ENCODE measurements around the gene ANK3. TPM values are rescaled to one million over a fixed set of nuclear protein-coding genes. Genes with fewer than 3 reads are reported as not detected.

Gene ANK3
- total RNA-seq, 1 donor from 2014 or later, result 192 TPM

DNA sequence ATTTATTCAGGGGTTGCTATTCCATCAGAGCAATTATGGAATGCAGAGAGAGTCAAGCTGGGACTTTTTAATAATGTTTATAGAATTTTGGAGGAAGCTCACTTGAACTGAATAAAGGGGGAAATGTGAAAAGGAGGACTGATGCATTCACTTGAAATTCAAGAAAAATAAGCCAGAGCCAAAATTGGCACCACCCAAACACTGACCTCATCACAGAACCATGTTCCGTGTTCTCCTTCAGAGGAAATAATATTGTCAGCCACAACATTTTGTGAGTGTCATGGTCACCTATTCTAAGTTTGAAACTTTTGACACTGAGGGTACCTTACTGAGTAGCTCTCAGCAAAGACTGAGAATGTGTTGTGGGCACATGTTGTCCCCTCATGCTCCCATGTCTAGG is 207.0 kb downstream of the ANK3 start:
- intact Hi-C loops (cut with DNase I), result loop anchor here (10.0 kb wide), 1 partner anchor 68 kb away; no protein-coding TSS in a partner anchor
- ATAC-seq (ENCODE audit: poor library complexity), result no peak
- no peak for DNase-seq

DNA sequence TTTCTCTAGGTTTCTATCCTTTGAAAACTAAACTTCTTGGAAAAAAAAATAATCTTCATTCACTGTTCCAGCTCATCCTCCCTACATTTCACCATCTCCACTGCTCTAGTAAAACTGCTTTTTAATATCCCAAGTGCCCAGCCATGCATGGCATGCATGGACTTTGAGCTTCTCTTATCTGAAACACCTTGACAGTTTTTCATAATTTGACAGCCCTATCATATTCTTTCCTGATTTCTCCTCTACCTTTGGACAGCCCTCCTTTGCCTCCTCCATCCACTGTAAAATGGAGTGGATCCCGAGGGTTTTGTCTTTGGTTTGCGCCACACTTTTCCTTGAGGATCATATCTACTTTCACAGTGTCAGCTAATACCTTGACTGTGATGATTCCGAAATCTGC is 212.8 kb downstream of the ANK3 start:
- ATAC-seq (ENCODE audit: poor library complexity) (no peak), DNase-seq (no peak)
- intact Hi-C loops (cut with DNase I), result no loop called here

DNA sequence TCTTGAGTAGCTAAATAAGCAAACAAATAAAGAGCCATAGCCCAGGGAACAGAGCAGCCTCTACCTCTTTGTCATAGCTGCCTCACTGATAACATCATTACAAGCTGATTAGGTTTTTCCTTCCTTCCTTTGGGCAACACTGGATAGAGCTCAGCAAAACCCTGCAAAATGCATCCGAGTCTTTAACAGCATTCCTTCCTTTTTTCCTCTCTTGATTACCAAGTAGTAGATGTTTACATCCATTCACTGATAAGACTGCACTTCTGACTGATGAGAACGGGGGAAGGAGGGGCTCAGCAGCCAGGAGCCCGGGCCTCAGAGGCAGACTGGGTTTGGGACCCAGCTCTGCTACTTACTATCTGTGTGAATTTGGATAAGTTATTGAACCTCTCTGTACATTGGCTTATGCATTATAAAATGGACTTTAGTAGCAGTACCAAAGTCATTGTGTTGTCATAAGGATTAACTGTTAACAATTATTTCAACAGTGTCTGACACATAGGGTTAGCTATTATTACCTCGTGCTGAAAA is 214.2 kb downstream of the ANK3 start:
- DNase-seq, result no peak
- ATAC-seq (ENCODE audit: poor library complexity), result no peak
- intact Hi-C loops (cut with DNase I), result no loop called here

DNA sequence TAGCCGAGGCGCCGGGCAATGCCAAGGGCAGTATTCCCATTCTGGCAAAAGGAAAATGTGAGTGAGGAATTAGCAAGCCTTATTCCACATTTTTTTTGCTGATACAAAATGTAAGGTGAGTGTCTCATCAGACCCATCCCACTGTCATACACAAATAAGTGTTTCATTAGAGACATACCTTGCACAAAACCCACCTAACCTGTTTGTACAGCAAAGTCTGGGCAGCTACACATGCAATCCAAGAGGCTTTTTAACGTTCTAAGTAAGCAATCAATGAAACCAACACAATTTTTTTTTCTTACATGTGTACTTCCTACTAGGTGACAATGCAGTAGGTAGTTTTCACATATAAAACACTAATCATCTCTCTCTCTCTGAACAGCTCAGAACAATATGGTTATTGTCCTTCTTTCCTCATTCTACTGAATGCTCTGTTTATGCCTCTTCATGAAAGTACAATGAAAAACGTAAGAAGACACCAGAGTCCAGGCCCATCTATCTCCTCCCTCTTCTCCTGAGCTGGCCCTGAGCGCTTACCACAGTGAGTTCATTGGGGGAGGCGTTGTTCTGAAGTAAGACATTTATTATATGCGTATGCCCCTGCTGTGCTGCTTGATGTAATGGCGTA is 217.2 kb downstream of the ANK3 start:
- intact Hi-C loops (cut with DNase I), result no loop called here
- DNase-seq (no peak), ATAC-seq (ENCODE audit: poor library complexity) (no peak)

DNA sequence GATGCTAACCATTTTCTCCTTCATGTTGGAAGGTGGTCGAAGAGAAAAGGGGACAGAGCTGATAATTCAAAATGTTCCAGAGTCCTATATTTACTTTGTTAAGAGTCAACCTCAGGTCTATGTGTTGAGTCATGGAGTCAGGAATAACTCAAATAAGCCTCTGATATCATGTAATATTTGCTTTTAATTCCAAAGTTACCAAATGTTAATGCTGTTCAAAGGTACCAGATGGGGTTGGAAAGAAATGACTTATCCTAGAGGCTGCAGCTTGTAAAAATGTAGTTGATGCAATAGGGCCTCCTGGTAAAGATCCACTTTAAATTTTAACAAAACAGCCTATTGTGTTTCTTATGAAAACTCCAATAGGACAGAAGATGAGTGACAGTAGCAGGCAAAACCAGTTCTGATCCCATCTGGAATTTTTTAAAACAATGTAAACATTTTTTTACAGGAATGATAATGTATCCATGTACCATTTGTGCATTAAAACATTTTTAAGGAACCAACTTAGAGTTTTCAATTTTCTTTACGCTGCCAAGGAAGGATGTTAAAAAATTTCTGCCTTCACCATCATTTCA is 218.2 kb downstream of the ANK3 start:
- intact Hi-C loops (cut with DNase I), result no loop called here
- ATAC-seq (ENCODE audit: poor library complexity) (no peak), DNase-seq (no peak)

DNA sequence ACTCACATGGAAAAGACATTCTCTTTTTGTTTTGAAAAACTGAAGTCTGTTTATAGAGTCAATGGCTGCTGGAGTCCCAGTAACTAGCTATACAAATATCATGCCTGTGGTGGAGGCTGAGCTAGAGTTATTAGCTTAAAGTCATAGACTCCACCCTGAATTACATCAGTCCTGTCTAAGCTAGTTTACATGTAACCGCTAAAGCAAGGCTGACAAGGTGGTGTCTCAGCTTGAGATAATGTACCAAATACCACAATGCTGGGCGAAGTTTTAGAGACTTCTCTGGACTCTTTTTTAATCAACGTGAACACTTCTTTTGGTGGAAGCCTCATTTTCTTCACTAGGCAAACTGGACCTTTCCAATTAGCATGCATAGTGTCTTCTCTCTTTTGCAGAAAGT is 219.4 kb downstream of the ANK3 start:
- DNase-seq (no peak), ATAC-seq (ENCODE audit: poor library complexity) (no peak)
- intact Hi-C loops (cut with DNase I), result no loop called here

DNA sequence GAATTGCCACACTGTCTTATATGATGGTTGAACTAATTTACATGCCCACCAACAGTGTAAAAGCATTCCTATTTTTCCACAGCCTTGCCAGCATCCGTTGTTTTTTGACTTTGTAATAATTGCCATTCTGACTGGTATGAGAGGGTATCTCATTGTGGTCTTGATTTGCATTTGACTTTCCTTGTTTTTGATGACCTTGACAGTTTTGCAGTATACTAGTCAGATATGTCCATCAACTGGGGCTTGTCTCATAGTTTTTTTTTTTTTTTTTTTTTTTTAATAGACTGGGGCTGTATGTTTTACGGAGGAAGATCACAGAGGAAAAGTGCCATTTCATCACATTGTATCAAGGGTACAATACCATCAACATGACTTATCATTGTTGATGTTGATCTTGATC is 220.6 kb downstream of the ANK3 start:
- intact Hi-C loops (cut with DNase I), result no loop called here
- DNase-seq (no peak), ATAC-seq (ENCODE audit: poor library complexity) (no peak)

DNA sequence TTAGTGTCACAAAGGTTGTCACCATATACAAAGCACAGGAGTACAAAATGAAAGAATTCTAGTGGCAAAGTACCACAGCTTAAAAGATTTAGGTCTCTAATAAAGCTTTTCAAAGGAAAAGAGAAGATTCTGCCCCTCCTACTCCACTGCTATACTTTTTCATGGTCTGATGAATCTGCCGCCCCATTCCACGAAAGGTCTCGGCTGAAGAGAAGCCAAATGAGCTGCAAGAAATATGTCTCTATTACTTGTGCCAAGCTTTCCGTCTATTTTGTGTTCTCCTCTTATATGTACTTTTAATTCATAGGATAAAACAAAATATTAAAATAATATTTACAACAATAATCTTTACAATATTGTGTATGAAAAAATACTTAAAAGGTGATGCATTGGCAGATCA is 222.6 kb downstream of the ANK3 start:
- DNase-seq (no peak), ATAC-seq (ENCODE audit: poor library complexity) (no peak)
- intact Hi-C loops (cut with DNase I), result no loop called here

DNA sequence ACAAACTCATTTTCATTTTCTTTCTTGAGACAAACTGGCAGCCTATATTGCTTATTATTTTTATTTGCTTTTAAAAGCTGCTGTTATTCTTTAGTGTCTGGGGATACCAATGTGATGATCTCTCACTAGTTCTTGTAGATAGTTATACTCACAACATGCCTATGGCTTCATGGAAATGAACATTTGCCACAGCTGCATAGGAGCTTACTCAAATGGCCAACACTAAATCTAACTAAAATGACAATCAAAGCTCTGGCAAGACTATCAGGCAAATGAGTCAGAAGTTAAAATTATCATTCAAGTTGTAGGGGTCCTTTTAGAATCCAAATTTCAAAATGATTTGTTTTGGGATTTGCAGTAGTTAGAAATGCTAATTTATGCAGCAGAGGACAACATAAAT is 225.9 kb downstream of the ANK3 start:
- ATAC-seq (ENCODE audit: poor library complexity) (no peak), DNase-seq (no peak)
- intact Hi-C loops (cut with DNase I), result no loop called here

DNA sequence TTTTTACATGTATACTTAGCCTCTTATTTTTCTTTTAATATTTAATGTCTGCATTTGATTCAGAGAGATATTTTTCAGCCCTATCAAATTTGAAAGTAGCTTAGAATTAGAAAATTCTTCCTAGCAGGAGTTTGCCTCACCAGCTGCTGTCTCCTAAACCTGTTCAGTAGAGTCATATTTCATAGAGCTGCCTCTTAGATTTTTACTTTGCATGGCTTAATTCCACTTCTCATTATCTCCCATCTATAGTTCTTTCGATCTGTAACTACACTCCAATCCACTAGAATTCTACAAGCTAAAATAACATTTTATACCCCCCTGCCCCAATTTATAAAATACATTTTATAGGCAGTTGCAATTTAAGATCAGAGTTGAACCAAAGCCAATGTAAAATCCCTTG is 227.0 kb downstream of the ANK3 start:
- no peak for ATAC-seq (ENCODE audit: poor library complexity)
- intact Hi-C loops (cut with DNase I), result no loop called here

DNA sequence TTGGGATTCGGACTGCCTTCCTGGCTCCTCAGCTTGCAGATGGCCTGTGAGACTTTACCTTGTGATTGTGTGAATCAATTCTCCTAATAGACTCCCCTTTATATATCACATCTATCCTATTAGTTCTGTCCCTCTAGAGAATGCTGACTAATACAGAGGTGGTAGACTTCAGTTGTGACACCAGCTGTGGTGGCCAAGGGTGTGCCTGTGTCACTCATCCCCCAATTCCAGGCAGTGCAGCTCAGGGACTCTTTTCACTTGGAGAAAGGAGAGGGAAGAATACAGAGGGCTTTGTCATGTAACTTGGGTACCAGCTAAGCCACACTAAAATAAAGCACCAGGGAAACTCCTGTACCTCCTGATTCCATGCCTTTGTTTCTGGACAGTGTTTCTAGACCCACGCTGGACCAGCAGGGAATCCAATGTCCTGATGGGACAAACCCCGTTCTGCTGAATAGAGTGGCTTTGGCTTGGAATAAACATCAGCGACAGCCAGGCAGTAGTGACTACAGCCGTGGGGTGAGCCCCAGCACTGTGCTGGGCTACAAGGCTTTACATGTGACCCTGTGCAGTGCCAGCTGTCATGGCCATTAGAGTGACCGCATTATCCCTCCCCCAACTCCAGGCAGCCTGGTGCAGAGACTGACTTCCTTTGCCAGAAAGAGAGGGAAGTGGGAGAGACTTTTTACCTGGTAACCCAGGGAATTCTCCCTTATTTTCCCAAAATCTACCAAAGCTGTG is 233.6 kb downstream of the ANK3 start:
- ATAC-seq (ENCODE audit: poor library complexity), result peak; percentile 56

More for the DNA sequence above, 227.0 kb downstream of the ANK3 start:
- DNase-seq, result no peak

DNA sequence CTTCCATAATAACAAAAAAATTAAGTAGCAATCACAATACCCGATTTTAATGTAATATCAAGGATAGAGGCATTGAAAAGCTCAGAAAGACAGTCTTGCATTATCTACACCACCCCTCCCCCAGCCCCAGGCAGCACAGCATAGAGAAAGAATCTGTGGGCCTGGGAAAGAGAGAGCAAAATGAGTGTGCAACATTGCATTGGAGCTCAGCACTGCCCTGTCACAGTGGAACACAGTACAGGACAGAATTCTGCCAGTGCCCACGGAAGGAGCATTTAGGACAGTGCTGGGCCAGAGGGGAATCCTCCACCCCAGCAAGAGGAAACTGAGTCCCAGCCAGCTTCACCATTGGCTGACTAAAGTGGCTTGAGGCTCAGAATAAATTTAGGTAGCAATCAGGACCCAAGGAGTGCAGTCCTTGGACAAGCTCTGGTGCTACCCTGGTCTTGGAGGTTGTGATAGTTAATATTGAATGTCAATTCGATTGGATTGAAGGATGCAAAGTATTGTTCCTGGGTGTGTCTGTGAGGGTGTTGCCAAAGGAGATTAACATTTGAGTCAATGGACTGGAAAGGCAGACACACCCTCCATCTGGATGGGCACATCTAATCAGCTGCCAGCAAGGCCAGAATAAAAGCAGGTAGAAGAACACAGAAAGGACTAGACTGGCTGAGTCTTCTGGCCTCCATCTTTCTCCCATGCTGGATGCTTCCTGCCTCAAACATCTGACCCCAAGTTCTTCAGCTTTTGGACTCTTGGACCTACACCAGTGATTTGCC is 234.4 kb downstream of the ANK3 start:
- intact Hi-C loops (cut with DNase I), result no loop called here
- ATAC-seq (ENCODE audit: poor library complexity), result peak; percentile 15
- no peak for DNase-seq

More for the DNA sequence above, 233.6 kb downstream of the ANK3 start:
- DNase-seq, result no peak
- intact Hi-C loops (cut with DNase I), result no loop called here

DNA sequence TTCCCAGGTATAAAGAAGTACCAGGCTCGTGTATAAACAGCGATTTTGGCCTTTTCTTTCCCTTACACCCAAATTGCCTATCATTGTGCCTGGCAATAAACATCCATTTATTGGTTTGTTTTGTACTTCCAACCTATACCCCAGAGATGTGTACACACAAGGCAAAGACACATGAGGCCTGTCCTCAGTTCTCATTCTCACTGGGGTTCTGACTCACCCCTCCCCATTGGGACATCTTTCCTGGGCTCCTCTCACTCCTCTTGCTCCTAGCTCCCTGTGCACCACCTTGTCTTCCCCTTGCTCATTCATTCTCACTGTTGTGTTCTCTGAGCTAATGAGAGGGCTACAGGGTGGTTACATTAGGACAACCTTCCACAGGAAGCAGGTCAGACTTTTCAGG is 240.7 kb downstream of the ANK3 start:
- intact Hi-C loops (cut with DNase I), result no loop called here
- no peak for DNase-seq

DNA sequence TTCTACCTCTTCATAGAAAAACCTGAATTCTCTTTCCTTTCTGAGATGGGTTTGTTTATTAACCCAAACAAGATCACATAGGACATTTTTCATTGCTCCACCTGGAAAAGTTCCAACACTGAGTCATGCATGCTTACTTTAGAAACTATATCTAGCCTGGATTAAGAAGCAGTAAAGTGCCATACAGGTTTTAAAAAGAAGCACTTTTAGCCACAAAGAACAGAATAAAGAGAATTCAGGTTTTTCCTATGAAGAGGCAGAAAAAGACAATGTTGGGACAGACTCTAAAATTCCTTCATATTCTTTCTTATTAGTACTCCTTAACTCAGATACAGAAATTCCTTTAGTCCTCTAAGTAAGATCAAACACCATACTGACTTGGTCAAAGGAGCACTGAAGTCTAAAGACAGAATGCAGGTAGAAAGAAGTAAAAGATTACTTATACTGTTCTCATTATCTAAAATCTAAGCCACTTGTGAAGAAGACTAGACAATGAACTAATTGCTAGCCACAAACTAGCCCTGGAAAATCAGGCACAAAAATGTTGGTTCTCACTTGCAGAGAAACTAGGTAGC is 241.3 kb downstream of the ANK3 start:
- ATAC-seq (ENCODE audit: poor library complexity) (peak; percentile 79), DNase-seq (no peak)
- intact Hi-C loops (cut with DNase I), result no loop called here

More for the DNA sequence above, 240.7 kb downstream of the ANK3 start:
- peak; percentile 26 for ATAC-seq (ENCODE audit: poor library complexity)

DNA sequence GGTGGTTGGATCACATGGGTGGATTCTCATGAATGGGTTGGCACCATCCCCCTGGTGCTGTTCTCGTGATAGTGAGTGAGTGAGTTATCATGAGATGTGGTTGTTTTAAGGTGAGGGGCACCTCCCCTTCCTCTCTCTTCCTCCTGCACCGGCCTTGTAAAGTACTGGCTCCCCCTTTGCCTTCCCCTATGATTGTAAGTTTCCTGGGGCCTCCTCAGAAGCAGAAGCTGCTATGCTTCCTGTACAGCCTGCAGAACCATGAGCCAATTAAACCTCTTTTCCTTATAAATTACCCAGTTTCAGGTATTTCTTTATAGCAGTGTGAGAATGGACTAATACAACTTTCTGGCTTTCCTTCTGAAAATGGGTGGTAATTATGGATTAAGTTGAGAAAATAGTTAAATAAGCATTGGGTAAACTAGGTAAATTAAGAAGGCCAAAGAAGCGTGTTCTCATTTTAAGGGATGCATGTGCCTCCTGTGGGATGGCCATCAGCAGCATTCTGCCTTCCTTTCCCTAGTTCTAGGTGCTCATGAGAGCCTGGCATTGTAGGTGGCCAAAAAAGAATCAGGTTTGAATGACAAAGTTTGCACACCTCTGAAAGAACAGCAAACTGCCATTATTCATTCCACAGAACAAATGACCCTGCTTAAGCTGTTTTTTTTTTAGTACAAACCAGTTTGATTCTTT is 242.0 kb downstream of the ANK3 start:
- ATAC-seq (ENCODE audit: poor library complexity) (peak; percentile 21), DNase-seq (no peak)
- intact Hi-C loops (cut with DNase I), result no loop called here

DNA sequence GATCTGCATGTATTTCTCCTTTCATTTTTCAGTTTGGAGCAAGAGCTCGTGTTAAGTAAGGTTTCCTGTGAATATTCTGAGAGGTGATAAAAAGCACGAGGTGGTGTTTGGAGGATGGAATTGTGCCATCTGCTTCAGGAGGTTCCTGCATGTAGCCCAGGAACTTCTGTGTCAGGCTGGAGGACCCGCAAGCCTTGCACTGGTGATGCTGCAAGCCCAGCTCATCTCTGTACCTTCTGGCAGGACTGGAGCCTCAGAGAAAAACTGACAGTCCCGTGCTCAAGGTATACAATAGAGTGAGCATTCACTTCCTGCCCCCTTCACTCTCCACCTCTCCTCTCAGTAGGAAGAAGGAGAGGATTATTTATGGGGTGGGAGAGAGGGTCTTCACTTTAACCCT is 242.7 kb downstream of the ANK3 start:
- ATAC-seq (ENCODE audit: poor library complexity) (no peak), DNase-seq (no peak)
- intact Hi-C loops (cut with DNase I), result no loop called here

DNA sequence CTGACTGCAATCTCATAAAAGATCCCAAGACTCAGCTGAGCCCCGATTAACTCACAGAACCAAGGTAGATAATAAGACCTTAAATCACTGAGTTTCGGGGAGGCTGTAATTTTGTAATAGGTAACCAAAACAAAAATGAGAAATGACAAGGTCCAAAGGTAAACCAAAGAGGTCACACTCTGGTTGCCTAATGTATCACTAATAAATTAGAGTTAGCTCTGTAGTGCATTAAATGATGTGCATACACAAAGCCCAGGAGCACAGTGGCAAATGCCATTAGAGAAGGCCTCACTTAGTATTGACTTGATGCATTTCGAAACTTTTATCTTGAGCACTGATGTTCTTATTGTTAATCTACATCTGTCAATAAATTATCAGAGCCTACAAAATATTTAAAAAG is 245.6 kb downstream of the ANK3 start:
- intact Hi-C loops (cut with DNase I), result no loop called here
- ATAC-seq (ENCODE audit: poor library complexity) (no peak), DNase-seq (no peak)

DNA sequence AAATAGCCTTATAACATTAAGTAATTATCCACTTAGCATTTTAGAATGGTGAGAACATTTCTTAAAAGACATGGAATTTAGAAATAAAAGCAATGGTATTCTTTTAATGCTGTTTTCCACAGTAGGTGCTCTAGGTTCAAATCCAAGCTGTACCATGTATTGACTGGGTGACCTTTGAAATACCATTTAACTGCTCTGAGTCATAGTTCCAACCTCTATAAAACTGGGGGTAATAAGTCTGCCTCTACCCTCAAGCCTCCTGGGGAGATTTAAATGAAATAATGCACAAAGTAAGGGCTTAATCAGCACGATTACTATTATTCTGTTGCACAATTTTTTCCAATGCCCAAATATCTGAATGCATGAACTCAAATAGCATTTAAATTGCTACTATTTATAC is 246.9 kb downstream of the ANK3 start:
- intact Hi-C loops (cut with DNase I), result no loop called here
- DNase-seq (no peak), ATAC-seq (ENCODE audit: poor library complexity) (no peak)

Measured in Right ventricle myocardium superior (tissue), 1 donor.